ENCODE data around the gene APOL3. TPM values are rescaled to one million over a fixed set of nuclear protein-coding genes. Genes with fewer than 3 reads are reported as not detected.

APOL3 gene
- 0.05 to 0.14 TPM (median 0.07 TPM) in 5 replicates for total RNA-seq (2022; extraction: Qiagen RNA extraction)

DNA sequence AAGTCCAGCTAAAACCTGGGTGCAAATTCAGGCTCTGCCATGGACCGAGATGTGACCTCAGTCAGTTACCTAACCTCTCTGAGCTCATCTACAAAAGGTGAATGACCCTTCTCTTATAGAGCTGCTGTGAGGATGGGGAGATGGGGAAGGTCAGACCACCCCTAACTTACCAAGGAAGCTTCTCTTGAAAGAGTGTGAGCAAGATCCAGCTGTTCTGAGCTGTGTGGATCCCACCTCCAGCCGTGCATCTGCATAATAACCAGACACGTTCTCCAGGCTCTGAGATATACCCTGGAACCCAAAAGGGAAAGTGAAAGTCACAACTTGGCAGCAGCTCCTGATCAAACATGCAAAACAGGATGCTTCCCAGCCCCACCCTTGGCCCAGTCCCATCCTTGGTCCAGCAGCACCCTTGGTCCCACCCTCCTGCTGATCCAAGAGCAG, at the start of gene APOL3:
APOL3 (minus strand) TSS at position 257 of the 444 bp plus-strand sequence. CDS start 11,700 bp downstream, outside the sequence.

GRCh38 chr22:36201630-36202319, 41.2 kb upstream of the APOL3 start, which contains the start of gene APOL4:
APOL4 (minus strand) TSS chr22:36201809; CDS start chr22:36201734, 75 bp downstream.

Other genes starting within 250 kb of the APOL3 start
- gene RBFOX2, start 131.9 kb downstream of the APOL3 start, total RNA-seq (2022; extraction: Qiagen RNA extraction): 24.5 to 34.6 TPM (median 32.5 TPM) in 5 replicates
- 0.02 to 0.14 TPM in 2 of 5 replicates, not detected in the others for gene APOL4, start 41.1 kb upstream of the APOL3 start, total RNA-seq (2022; extraction: Qiagen RNA extraction)
- gene APOL2, start 78.8 kb upstream of the APOL3 start, total RNA-seq (2022; extraction: Qiagen RNA extraction): 61.9 to 83.2 TPM (median 65.9 TPM) in 5 replicates
- gene APOL1, start 92.4 kb upstream of the APOL3 start, total RNA-seq (2022; extraction: Qiagen RNA extraction): 14.7 to 19.4 TPM (median 16.3 TPM) in 5 replicates
- 131 to 201 TPM (median 188 TPM) in 5 replicates for gene MYH9, start 227.2 kb upstream of the APOL3 start, total RNA-seq (2022; extraction: Qiagen RNA extraction)